ENCODE data around the gene DXO.
A peak's percentile ranks its signal among the peaks of the same experiment; 100 is the strongest.
"Not testable (repeated sequence)": the region's sequence is repeated elsewhere in the genome, so short reads cannot be mapped to it uniquely, and the experiment has no call there.

DXO gene

GRCh38 chr6:31956796-31957195, 15.1 kb downstream of the DXO start:
- no peak for DNase-seq

- DNase-seq = no peak
These were observed 17.4 kb downstream of the DXO start for GRCh38 chr6:31954511-31954910.

GRCh38 chr6:31952890-31953289, 19.0 kb downstream of the DXO start:
- DNase-seq = no peak

GRCh38 chr6:31952140-31952805, 19.7 kb downstream of the DXO start:
- peak; percentile 8 to 64 (median 16) for DNase-seq

GRCh38 chr6:31949926-31950548, 21.9 kb downstream of the DXO start:
- DNase-seq = no peak

- no peak for DNase-seq
These were observed 23.1 kb downstream of the DXO start for GRCh38 chr6:31948753-31949413.

GRCh38 chr6:31948306-31948705, 23.6 kb downstream of the DXO start:
- no peak for DNase-seq

GRCh38 chr6:31947864-31948263, 24.1 kb downstream of the DXO start:
- no peak for DNase-seq

- no peak for DNase-seq
These were observed 24.8 kb downstream of the DXO start for GRCh38 chr6:31947070-31947675.

- no peak for DNase-seq
These were observed 25.5 kb downstream of the DXO start for GRCh38 chr6:31946370-31946885.

GRCh38 chr6:31945507-31946369, 26.2 kb downstream of the DXO start, which contains the start of gene CFB:
TSS of gene CFB (plus strand) at chr6:31946095. CDS start at chr6:31946222, 127 bp downstream.
- no peak for DNase-seq

GRCh38 chr6:31945154-31945506, 26.8 kb downstream of the DXO start:
- no peak for DNase-seq

GRCh38 chr6:31943742-31944141, 28.2 kb downstream of the DXO start:
- no peak for DNase-seq

GRCh38 chr6:31940256-31940664, 31.7 kb downstream of the DXO start:
- no peak for DNase-seq

GRCh38 chr6:31935823-31936222, 36.1 kb downstream of the DXO start:
- DNase-seq = no peak

GRCh38 chr6:31935021-31935420, 36.9 kb downstream of the DXO start:
- DNase-seq = no peak

GRCh38 chr6:31933537-31933936, 38.4 kb downstream of the DXO start:
- no peak for DNase-seq

- not testable (repeated sequence) for DNase-seq
These were observed 39.8 kb downstream of the DXO start for GRCh38 chr6:31932137-31932536.

GRCh38 chr6:31930962-31931361, 41.0 kb downstream of the DXO start:
- no peak for DNase-seq

GRCh38 chr6:31928672-31928939, 43.3 kb downstream of the DXO start:
- no peak for DNase-seq

GRCh38 chr6:31927863-31928671, 43.9 kb downstream of the DXO start:
- DNase-seq = no peak
